Natural killer cell treated with Interleukin-12 subunit alpha and Interleukin-12 subunit beta and Interleukin-15 and Interleukin-18, amount 100 ng/mL, for 72 hours (primary cell): ENCODE measurements around the gene DTX1. TPM values are rescaled to one million over a fixed set of nuclear protein-coding genes. Genes with fewer than 3 reads are reported as not detected.

ENCODE experiments used
- ATAC-seq, 2 donors: fragments of 150-1000 bp; cut with Tn5 transposase in 1 of 2; sonication (Bioruptor Pico), chemical (Tn5 transposase) in 1 of 2; 2 replicates each; pipeline ENCODE4 v1.10.0; 2021
- DNase-seq: peaks from one replicate; pipeline ENCODE4 v3.0.0; 2022; ENCODE audit warnings: low spot score
- H3K27ac Mint-ChIP-seq, 2 donors: 1 replicate in 1 of 2; 2 replicates in 1 of 2; pipeline ENCODE4 v1.8.0; 2022; ENCODE audit warnings: mixed read lengths in 2 of 2, mild to moderate bottlenecking in 1 of 2, moderate library complexity in 1 of 2
- H3K27me3 Mint-ChIP-seq, 2 donors: 1 replicate in 1 of 2; 2 replicates in 1 of 2; pipeline ENCODE4 v1.8.0; 2022; ENCODE audit warnings: mixed read lengths in 2 of 2
- H3K36me3 Mint-ChIP-seq: one replicate; pipeline ENCODE4 v1.8.0; 2022; ENCODE audit warnings: mixed read lengths
- H3K4me1 Mint-ChIP-seq, 2 donors: 1 replicate in 1 of 2; 2 replicates in 1 of 2; pipeline ENCODE4 v1.8.0; 2022; ENCODE audit warnings: low read depth in 2 of 2, mixed read lengths in 2 of 2, mild to moderate bottlenecking in 1 of 2
- H3K4me3 Mint-ChIP-seq: one replicate; pipeline ENCODE4 v1.8.0; 2022; ENCODE audit warnings: mixed read lengths
- H3K9me3 Mint-ChIP-seq: 2 replicates; pipeline ENCODE4 v1.8.0; 2022; ENCODE audit warnings: mixed read lengths
- total RNA-seq, 2 donors: library from RNA; stranded (reverse); gene quantifications; one replicate each; pipeline ENCODE4 v1.2.3, GENCODE V29; 2022

Gene DTX1
- total RNA-seq, 2 donors from 2014 or later, result 1.2 TPM; not detected in 1

GRCh38 chr12:113070117-113070906 lies 13.8 kb downstream of the DTX1 start:
- peak overlapping the region; percentile 30 for H3K4me3 Mint-ChIP-seq
- no peaks in the 10 kb centered on the region for H3K36me3 Mint-ChIP-seq
- H3K27ac Mint-ChIP-seq, result peak overlapping the region; percentile 53 to 75
- peaks cover 6 to 10% of the 10 kb centered on the region in 2 donors for H3K27me3 Mint-ChIP-seq
- peaks cover 13 to 20% of the 10 kb centered on the region in 2 donors for H3K4me1 Mint-ChIP-seq
- ATAC-seq (peak; percentile 36 to 76), DNase-seq (no peak)
- no peaks in the 10 kb centered on the region for H3K9me3 Mint-ChIP-seq

- no peak overlapping the region for H3K4me3 Mint-ChIP-seq
- peaks cover 10 to 12% of the 10 kb centered on the region in 2 donors for H3K27me3 Mint-ChIP-seq
- DNase-seq, result no peak
- H3K9me3 Mint-ChIP-seq, result no peaks in the 10 kb centered on the region
- H3K4me1 Mint-ChIP-seq, result peaks cover 13 to 20% of the 10 kb centered on the region in 2 donors
- no peaks in the 10 kb centered on the region for H3K36me3 Mint-ChIP-seq
- ATAC-seq, result no peak
- peak overlapping the region; percentile 53 to 75 for H3K27ac Mint-ChIP-seq
These were observed 14.9 kb downstream of the DTX1 start for GRCh38 chr12:113071135-113072112.

DNA sequence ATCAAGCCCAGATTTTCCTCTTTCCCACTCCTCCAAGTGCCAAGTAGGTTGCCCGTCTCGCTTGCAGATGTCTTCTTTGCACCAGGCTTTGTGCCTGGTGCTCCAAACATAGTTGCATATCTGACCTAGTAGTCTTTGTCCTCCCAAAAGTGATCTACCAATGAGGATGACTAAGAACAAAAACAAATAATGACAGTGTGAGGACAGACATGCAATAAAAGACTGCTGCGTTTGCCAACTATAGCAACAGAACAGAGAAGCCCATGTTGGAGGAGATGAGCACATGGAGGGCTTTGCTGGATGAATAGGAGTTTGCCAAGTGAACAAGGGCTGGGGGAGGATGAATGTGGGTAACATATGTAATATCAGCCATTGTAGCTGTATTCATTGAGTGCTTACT lies 15.6 kb downstream of the DTX1 start:
- Mint-ChIP-seq H3K4me3 (no peak overlapping the region), H3K27ac (no peak overlapping the region), H3K4me1 (peaks cover 13 to 20% of the 10 kb centered on the region in 2 donors), H3K27me3 (peaks cover 10 to 15% of the 10 kb centered on the region in 2 donors), H3K9me3 (no peaks in the 10 kb centered on the region), H3K36me3 (no peaks in the 10 kb centered on the region)
- ATAC-seq (no peak), DNase-seq (no peak)

- Mint-ChIP-seq H3K27me3 (peaks cover 10 to 18% of the 10 kb centered on the region in 2 donors), H3K9me3 (no peaks in the 10 kb centered on the region), H3K4me1 (peaks cover 16 to 20% of the 10 kb centered on the region in 2 donors), H3K36me3 (no peaks in the 10 kb centered on the region), H3K4me3 (no peak overlapping the region), H3K27ac (no peak overlapping the region)
- ATAC-seq, result no peak
- no peak for DNase-seq
These were observed 17.1 kb downstream of the DTX1 start for GRCh38 chr12:113073586-113073985.

GRCh38 chr12:113075137-113075683 lies 18.7 kb downstream of the DTX1 start:
- no peak overlapping the region for H3K4me3 Mint-ChIP-seq

DNA sequence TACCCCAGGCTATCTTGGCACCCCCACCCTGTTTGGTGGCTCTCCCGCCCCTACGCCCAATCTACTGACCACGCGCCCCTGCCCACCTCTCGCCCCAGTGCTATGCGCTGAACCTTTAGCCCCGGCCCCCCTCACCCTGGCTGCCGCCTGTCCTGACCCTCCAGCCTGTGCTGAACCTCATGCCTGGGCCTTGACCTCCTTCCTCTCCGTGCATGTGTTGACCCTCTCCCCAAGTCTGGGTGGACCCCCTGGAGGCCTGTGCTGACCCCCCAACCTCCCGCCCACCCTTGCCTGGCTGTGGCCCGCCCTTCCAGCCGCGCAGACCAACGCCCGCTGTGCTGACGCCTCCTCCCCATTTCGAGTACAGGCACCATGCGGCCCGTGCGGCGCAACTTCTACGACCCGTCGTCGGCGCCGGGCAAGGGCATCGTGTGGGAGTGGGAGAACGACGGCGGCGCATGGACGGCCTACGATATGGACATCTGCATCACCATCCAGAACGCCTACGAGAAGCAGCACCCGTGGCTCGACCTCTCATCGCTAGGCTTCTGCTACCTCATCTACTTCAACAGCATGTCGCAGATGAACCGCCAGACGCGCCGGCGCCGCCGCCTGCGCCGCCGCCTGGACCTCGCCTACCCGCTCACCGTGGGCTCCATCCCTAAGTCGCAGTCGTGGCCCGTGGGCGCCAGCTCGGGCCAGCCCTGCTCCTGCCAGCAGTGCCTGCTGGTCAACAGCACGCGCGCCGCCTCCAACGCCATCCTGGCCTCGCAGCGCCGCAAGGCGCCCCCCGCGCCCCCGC lies 20.7 kb downstream of the DTX1 start:
- peaks cover 7 to 8% of the 10 kb centered on the region in 2 donors for H3K4me1 Mint-ChIP-seq
- peak; percentile 23 to 40 for ATAC-seq
- H3K27me3 Mint-ChIP-seq, result peaks cover 10 to 20% of the 10 kb centered on the region in 2 donors
- no peak overlapping the region for H3K27ac Mint-ChIP-seq
- H3K36me3 Mint-ChIP-seq, result no peaks in the 10 kb centered on the region
- H3K9me3 Mint-ChIP-seq, result no peaks in the 10 kb centered on the region
- no peak for DNase-seq
- no peak overlapping the region for H3K4me3 Mint-ChIP-seq

More at GRCh38 chr12:113075137-113075683, 18.7 kb downstream of the DTX1 start:
- no peaks in the 10 kb centered on the region for H3K36me3 Mint-ChIP-seq
- H3K27me3 Mint-ChIP-seq, result peaks cover 10 to 20% of the 10 kb centered on the region in 2 donors
- H3K4me1 Mint-ChIP-seq, result peaks cover 13 to 18% of the 10 kb centered on the region in 2 donors
- DNase-seq (no peak), ATAC-seq (no peak)
- H3K27ac Mint-ChIP-seq, result no peak overlapping the region
- no peaks in the 10 kb centered on the region for H3K9me3 Mint-ChIP-seq

DNA sequence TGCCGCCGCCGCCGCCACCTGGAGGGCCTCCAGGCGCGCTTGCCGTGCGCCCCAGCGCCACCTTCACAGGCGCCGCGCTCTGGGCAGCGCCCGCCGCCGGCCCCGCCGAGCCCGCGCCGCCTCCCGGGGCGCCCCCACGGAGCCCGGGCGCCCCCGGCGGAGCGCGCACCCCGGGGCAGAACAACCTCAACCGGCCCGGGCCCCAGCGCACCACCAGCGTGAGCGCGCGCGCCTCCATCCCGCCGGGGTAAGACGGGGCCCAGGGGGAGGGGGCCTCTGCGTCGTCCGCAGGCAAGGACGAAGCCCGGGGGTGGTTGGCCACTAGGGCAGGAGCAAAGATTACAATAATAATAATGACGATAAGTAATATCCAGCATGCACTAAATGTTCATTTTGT lies 21.3 kb downstream of the DTX1 start:
- DNase-seq, result no peak
- no peak overlapping the region for H3K4me3 Mint-ChIP-seq
- H3K9me3 Mint-ChIP-seq, result no peaks in the 10 kb centered on the region
- H3K27ac Mint-ChIP-seq, result no peak overlapping the region
- H3K4me1 Mint-ChIP-seq, result peaks cover 12% of the 10 kb centered on the region in 2 donors
- ATAC-seq, result no peak
- peaks cover 10 to 20% of the 10 kb centered on the region in 2 donors for H3K27me3 Mint-ChIP-seq
- H3K36me3 Mint-ChIP-seq, result no peaks in the 10 kb centered on the region

DNA sequence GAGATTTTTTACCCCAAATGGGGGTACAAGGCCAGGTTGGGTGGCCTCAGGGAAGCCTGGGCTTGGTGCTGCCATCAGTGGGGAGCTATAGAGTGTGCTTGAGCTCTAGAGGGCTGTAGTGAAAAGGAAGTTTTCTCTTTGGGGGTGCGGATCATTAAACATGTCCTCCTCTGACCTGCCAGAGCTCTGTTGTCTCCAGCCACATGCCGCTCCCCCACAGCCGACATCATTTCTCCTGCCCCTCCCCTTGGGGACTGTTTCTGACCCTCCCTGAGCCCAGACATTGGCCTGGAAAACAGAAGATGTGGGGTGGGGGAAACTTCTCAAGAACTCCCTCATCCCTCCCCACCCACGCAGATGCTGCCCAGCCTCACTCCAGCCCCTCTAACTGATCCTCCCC lies 25.3 kb downstream of the DTX1 start:
- no peak overlapping the region for H3K27ac Mint-ChIP-seq
- no peak for ATAC-seq
- H3K9me3 Mint-ChIP-seq, result no peaks in the 10 kb centered on the region
- no peaks in the 10 kb centered on the region for H3K36me3 Mint-ChIP-seq
- no peak overlapping the region for H3K4me3 Mint-ChIP-seq
- no peak for DNase-seq
- H3K4me1 Mint-ChIP-seq, result peaks cover 32 to 37% of the 10 kb centered on the region in 2 donors
- peaks cover 0 to 6% of the 10 kb centered on the region in 2 donors for H3K27me3 Mint-ChIP-seq

- Mint-ChIP-seq H3K9me3 (no peaks in the 10 kb centered on the region), H3K27me3 (peaks cover 0 to 6% of the 10 kb centered on the region in 2 donors), H3K4me3 (no peak overlapping the region), H3K4me1 (peaks cover 36 to 42% of the 10 kb centered on the region in 2 donors), H3K27ac (no peak overlapping the region), H3K36me3 (no peaks in the 10 kb centered on the region)
- peak in 1 of 2 donors; percentile 37 for ATAC-seq
- DNase-seq, result no peak
These were observed 26.1 kb downstream of the DTX1 start for GRCh38 chr12:113082486-113083148.

- DNase-seq, result no peak
- no peak overlapping the region for H3K4me3 Mint-ChIP-seq
- H3K36me3 Mint-ChIP-seq, result no peaks in the 10 kb centered on the region
- peak; percentile 14 to 20 for ATAC-seq
- no peaks in the 10 kb centered on the region for H3K9me3 Mint-ChIP-seq
- H3K27ac Mint-ChIP-seq, result peak overlapping the region in 1 of 2 donors; percentile 8
- H3K4me1 Mint-ChIP-seq, result peaks cover 34 to 50% of the 10 kb centered on the region in 2 donors
- peaks cover 0 to under 1% of the 10 kb centered on the region in 2 donors for H3K27me3 Mint-ChIP-seq
These were observed 27.4 kb downstream of the DTX1 start for GRCh38 chr12:113083863-113084435.

DNA sequence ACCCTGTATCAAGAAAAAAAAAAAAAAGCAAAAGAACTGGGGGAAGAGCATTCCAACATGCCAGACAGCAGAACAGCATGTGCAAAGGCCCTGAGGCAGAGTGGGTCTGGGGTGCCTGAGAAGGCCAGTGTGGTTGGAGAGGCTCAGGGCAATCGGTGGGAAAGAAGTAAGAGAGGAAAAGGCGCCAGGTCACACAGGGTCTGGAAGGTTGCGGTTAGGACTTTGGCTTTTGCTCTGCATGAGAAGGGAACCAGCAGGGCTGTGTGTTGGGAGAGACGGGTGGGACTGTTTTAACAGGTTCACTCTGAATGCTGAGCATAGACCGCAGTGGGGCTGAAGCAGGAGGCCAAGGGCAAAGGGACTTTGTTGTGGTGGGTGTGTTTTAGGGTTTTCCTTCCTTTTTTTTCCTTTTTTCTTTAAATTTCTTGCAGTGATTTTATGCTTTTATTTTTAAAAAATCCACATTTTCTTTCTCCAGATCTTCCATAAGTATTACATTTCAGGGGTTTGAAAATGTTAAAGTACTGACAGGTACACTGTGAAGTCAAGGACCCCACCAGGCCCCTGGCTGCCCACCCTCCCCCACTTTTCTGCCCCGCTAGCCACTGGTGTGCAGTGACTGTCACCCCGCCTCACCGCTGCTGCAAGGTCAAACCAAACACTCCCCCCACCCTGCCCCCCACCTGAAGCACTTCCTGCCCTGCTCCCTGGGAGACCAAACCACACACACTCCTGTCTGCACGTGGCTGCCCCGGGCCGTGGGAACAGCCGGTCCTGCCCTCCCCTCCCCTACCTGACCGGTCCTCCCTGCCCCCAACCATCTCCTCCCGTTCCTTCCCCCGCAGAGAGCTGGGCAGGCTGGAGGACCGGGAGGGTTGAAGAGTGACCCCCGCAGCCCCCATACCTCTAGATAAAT lies 30.0 kb downstream of the DTX1 start:
- no peaks in the 10 kb centered on the region for H3K27me3 Mint-ChIP-seq
- H3K4me3 Mint-ChIP-seq, result peak overlapping the region; percentile 32
- H3K36me3 Mint-ChIP-seq, result no peaks in the 10 kb centered on the region
- H3K9me3 Mint-ChIP-seq, result no peaks in the 10 kb centered on the region
- ATAC-seq (peak in 1 of 2 donors; percentile 51), DNase-seq (no peak)
- H3K27ac Mint-ChIP-seq, result peak overlapping the region; percentile 4 to 72
- peaks cover 39 to 50% of the 10 kb centered on the region in 2 donors for H3K4me1 Mint-ChIP-seq
